Right ventricle myocardium superior (tissue), 1 donor: ENCODE measurements around the gene NUDT22. TPM values are rescaled to one million over a fixed set of nuclear protein-coding genes. Genes with fewer than 3 reads are reported as not detected.

Experiments
- ATAC-seq: fragments of 200-7000 bp; cut with Tn5 transposase; one replicate; pipeline ENCODE4 v1.9.1; 2020; ENCODE audit warnings: mild to moderate bottlenecking; ENCODE audit not compliant: poor library complexity
- DNase-seq: peaks from one replicate; pipeline ENCODE4 v3.0.0-alpha.2; 2020
- intact Hi-C: fragments of 100-400 bp; cut with DNase I; formaldehyde crosslinking; loops from one replicate; pipeline ENCODE4 v1.11.2; 2022
- total RNA-seq: library from RNA; stranded (reverse); fragmentation: NEBNext Ultra II Directional; extraction: Animal tissue kit (Norgen Biotek cat#: 25700); gene quantifications from one replicate; pipeline ENCODE4 v1.2.1, GENCODE V29; 2021
- donor health status: DM: no; HTN: yes; CAD: no; lungs with severe emphysema.

The NUDT22 gene
- total RNA-seq, 1 donor from 2014 or later = 60.8 TPM

DNA sequence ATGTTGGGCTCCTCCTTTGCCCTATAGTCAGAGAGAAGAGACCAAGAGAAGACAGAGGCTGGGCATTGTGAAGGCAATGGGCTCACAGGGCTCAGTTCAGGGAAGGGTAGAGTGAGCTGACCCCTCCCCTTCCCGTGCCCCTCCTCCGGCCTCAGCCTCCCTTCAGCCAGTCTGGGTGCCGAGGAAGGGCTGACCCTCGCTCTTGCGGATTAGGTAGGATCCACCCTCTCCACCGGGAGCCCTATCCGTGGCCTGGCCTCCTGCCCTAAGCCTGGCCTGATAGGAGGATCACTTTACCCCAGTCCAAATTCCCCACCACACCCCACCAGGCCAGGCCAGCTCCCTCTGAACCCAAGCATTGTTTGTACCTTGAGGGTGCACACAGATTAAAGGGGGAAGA, 22.5 kb downstream of the NUDT22 start:
- intact Hi-C loops = no loop called here
- DNase-seq = no peak
- ATAC-seq = no peak

DNA sequence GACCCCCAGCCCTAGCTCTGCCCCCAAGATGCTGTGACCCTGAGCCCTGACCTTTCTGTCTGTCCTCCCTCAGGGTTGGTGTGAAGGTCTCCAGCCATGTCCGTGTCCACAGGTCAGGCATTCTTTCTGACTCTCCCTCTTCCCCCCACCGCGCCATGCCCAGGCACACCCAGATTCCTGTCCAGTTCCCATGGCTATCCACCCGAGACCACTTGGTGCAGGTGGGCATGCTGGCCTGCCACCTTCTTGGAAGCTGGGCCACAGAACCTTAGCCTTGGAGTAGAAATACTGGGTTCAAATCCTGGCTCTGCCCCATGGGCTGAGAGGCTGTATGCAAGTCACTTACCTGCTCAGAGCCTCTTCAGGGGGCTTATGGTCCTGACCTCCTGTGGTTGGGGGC, 23.0 kb downstream of the NUDT22 start:
- intact Hi-C loops = no loop called here
- ATAC-seq = no peak
- DNase-seq = no peak

DNA sequence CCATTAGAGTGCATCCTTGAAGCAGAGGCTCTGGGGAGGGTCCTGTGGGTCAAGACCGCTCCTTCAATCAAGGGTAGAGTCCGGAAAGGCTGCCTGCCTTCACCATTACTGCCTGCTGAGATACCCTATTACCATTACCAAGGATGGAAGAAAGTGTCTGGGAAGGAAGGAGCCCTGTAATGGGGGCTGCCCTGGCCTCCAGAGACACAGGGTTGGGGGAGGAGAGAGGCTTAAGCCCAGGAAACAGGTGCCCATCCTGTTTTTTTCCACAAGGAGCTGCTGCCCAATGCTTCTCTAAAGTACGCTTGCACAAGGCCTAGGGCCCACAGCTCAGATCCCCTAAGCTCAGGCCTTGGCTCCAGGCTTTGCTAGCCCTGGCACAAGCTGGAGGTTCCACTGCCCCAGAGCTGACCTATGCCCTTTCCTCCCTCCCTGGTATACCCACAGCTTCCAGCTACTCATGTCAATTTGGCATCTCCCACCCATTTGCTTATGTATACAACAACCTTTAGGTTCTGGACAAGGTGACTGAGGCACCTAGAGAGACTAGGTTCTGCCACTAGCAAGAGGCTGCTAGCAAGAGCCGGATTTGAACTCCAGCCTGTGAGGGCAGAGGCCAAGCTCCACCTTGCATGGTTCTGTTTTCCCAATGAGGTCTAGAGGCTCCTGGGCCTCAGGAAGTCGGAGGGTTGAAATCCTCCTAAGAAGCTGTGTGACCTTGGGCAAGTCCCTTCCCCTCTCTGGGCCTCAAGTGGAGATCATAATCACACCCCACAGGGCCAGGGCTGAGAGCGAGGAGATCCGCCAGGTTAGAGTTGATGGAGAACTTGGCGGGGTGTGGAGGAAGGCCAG, 23.7 kb downstream of the NUDT22 start:
- DNase-seq (no peak), ATAC-seq (no peak)
- intact Hi-C loops = no loop called here

DNA sequence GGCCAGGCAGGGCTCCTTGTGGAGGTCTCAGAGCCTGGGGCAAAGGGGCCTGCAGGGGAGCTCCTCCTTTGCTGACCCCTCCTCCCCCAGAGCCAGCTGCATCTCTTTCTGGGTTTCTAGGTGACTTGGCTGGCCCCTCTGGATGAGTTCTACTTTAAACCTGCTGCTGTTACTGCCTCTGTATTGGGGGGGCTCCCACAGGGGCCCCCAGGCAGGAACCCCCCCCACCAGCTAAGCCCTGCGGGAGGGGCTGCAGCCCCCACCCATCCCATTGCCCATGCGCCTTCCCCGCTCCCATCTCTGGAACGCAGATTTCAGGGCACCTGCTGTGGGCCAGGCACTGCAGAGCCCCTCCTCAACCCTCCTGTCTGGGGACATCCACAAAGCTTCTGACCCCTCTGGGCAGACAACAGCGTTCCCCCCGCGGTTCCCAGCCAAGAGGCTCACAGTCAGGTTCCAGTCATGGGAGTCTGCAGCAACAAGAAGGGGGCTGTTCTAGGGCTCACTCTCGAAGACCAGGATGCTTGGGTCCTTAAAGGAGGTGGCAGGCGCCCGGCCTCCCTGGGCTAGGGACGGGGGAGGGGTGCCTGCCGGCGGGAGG, 24.4 kb downstream of the NUDT22 start:
- no peak for ATAC-seq

DNA sequence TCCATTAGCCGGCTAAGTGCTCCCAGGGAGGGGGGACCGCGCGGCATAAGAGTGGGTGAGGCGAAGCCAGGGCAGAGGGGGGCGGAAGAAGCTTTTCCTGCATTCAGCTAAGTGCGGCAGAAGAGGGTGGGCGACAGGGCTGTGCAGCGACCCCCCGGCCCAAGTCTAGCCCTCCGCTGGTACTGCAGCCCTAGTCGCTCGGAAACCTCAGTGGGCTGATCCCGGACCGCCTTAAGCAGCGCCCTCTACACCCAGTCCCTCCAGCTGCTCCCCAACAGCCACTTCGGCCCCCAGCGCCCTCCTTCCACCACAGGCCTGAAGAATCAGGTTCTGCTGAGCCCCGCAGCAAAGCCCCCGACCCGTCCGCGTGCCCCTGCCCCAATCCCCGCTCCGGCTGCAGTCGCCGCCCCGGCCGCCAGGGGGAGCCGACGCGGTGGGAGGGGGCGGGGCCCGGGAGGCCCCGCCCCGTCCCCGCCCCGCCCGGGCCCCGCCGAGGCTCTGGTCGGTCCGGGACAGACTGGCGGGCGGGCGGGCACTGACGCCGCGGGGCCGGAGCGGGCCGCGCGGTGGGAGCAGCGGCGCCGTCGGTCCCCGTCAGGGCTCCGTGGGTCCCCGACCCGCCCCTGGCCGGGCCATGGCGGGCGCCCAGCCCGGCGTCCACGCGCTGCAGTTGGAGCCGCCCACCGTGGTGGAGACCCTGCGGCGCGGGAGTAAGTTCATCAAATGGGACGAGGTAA, 25.1 kb downstream of the NUDT22 start, which contains the start of gene PLCB3:
PLCB3 (plus strand) TSS at position 515 of the 737 bp plus-strand sequence; CDS start at position 635, 120 bp downstream.
- DNase-seq (peak; percentile 73), ATAC-seq (peak; percentile 65)
- intact Hi-C loops = no loop called here

More for the DNA sequence above, 24.4 kb downstream of the NUDT22 start:
- intact Hi-C loops = no loop called here
- no peak for DNase-seq

DNA sequence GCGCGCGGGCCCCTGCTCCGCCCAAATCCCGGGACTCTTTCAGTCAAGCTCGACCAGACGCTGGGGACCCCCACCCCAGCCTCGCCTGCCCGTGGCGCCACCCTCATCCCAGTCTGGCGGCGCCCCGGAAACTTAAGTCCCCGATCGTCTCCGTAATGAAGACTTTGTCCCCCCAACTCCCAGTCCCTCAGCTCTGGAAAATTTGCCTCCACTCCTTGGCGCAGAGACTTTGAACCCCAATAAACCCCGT, 25.6 kb downstream of the NUDT22 start:
- DNase-seq (no peak), ATAC-seq (no peak)
- intact Hi-C loops = no loop called here

DNA sequence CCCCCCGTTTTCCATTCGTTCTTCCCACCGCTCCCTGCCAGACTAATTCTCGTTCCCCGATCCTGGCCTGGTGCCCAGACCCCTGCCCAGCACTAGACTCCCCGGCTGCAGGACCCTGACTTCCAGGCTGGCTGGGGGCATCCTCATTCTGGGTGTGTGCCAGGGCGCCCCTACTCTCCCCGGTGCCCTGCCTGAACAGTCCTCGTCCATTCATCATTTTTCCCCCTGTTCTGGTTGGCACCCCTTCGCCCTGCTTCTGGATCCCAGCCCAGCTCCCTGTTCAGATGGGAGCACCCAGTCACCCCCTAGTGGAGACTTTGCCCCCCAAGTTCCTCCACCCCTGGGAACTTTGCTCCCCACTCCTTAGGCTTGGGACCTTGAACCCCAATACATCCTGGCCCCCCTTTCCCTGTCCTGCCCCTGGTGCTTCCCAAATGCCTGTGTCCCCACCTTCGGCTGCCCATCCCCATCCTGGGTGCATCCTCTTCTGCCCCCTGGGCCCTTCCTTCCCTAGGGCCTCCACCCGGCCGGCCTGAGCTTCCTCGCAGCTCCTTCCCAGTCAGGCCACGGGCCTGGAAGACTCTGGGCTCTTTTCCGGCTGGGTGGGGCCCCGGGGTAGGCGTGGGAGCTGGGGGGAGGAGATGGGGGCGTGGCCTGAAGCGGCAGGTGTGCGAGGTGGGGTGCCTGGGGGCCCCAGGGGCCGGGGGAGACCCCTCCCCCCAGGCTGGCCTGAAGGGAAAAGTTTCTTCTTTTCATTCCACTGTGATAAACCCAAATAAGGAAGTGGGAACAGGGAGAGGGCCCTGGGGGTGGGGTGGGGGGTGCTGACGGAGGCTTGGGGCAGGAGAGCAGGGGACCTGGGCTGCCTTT, 26.2 kb downstream of the NUDT22 start:
- DNase-seq = no peak
- ATAC-seq = peak; percentile 5
- intact Hi-C loops = no loop called here

DNA sequence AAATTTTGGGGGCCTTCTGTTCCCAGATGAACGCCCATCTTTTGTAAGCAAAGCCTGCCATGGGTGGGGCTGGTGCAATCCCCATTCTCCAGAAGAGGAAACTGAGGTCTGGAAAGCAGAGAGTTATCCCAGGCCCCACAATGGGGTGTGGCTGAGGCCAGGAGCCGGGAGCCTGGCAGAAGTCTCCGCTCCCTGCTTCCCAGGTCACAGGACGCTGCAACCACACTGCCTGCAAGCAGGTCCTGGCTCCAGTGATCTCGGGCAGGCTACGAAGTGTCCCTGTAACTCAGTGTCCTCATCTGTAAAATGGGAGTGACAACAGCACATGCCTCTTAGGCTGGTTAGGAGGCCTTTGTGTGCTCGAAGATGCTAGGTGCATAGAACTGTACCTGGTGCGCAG, 27.0 kb downstream of the NUDT22 start:
- intact Hi-C loops = no loop called here

DNA sequence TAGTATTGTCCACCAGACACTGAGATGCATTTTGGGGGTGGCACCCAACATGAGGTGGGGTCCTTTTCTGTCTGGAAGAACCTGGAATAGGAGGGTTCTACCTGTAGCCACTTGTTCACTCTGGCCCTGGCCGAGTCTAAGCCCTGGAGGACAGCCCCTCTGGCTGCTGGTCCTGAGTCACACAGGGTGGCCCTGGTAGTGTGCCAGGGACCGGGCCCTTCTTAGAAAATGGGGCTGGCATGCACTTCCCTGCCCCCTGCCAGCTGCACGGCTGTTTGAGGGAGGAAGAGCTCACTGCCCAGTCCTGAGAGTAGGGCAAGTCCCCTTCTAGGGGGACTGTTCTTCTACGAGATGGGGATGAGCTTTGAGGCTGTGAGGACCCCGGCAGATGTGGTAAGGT, 27.4 kb downstream of the NUDT22 start:
- ATAC-seq = no peak
- intact Hi-C loops = no loop called here
- no peak for DNase-seq

More for the DNA sequence above, 27.0 kb downstream of the NUDT22 start:
- ATAC-seq (no peak), DNase-seq (no peak)

DNA sequence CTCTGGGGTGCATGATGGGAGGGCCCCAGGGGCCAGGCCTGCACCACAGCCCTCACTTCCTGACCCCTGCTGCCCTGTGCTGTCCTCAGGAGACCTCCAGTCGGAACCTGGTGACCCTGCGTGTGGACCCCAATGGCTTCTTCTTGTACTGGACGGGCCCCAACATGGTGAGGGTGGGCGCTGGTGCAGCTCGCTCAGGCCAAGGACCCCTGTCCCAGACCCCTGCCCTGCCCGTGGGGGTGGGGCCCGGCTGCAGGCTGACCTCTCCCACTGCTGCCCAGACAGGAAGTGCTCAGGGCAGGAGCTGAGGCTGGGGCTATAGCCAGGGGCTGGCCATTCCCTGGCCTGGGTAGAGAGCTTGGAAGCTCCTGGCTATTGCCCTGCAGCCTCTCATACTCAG, 28.3 kb downstream of the NUDT22 start:
- intact Hi-C loops = no loop called here
- no peak for DNase-seq
- no peak for ATAC-seq

DNA sequence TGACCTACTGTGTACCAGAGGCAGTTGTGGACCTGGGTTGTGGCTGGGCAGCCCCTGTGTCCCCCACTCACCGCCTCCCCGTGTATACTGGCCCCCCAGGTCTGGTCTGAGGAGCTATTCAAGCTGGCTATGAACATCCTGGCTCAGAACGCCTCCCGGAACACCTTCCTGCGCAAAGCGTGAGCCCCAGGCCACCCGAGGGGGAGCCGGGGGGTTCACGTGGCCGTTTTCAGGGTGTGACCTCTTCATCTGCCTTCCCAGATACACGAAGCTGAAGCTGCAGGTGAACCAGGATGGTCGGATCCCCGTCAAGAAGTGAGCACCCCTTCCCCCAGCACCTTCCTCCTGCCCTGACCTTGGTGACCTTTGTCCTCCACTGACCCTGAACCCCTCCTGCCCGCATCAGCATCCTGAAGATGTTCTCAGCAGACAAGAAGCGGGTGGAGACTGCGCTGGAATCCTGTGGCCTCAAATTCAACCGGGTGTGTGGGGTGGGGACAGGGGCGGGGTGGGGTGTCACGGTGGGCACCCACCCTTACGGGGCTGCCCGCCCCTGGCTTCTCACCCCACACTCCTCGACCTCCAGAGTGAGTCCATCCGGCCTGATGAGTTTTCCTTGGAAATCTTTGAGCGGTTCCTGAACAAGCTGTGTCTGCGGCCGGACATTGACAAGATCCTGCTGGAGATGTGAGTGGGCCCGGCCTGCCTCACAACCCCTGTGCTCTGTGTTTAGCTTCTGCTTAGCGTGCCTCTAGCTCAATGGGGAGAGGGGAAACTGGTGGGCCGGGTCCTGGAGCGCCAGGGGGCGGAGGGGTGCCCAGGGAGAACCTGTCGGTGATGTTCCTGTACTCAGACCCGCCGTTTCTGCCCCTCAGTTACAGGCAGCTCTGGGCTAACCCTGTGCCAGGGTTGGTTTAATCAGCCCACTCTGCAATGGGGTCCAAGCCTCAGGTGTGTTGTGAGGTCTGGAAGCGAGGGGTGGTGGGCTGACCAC, 29.4 kb downstream of the NUDT22 start:
- DNase-seq (no peak), ATAC-seq (no peak)
- intact Hi-C loops = no loop called here

DNA sequence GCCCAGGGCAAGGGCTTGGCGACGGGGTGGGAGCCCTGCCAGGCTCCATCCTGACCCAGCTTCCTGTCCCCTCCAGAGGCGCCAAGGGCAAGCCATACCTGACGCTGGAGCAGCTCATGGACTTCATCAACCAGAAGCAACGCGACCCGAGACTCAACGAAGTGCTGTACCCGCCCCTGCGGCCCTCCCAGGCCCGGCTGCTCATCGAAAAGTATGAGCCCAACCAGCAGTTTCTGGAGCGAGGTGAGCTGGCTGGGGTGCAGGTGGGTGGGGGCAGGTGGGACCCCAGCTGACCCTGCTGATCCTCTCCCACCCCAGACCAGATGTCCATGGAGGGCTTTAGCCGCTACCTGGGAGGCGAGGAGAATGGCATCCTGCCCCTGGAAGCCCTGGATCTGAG, 30.2 kb downstream of the NUDT22 start:
- DNase-seq = no peak
- no peak for ATAC-seq
- intact Hi-C loops = no loop called here

DNA sequence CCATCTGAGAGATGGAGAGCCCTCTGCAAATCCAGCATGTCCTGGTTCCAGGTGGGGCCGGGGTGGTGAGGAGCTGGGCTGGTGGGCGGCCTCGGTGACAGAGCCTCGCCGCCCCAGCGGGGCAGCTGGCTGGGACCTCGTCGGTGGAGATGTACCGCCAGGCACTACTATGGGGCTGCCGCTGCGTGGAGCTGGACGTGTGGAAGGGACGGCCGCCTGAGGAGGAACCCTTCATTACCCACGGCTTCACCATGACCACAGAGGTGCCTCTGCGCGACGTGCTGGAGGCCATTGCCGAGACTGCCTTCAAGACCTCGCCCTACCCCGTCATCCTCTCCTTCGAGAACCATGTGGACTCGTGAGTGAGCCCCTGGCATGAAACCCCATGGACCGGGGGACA, 32.3 kb downstream of the NUDT22 start:
- ATAC-seq (no peak), DNase-seq (no peak)
- intact Hi-C loops = no loop called here

DNA sequence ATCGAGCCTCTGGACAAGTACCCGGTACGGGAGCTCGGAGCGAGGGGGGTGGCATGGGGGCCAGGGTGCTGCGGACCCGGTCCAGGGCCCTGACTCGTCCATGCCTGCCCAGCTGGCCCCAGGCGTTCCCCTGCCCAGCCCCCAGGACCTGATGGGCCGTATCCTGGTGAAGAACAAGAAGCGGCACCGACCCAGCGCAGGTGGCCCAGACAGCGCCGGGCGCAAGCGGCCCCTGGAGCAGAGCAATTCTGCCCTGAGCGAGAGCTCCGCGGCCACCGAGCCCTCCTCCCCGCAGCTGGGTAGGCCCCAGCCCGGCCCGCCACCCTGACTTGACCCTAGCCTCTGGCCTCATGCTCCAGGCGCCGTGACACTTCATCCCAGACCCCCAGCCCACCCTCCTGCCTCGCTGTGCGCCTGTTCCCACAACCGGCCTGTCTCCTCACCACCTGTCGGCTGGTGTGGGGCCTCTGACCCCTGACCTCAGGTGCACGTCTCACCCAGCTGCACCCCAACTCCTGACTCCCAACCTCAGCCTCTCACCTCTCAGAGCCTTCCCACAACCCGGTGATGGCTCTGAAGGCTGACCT, 33.0 kb downstream of the NUDT22 start:
- intact Hi-C loops = no loop called here
- no peak for ATAC-seq
- no peak for DNase-seq

DNA sequence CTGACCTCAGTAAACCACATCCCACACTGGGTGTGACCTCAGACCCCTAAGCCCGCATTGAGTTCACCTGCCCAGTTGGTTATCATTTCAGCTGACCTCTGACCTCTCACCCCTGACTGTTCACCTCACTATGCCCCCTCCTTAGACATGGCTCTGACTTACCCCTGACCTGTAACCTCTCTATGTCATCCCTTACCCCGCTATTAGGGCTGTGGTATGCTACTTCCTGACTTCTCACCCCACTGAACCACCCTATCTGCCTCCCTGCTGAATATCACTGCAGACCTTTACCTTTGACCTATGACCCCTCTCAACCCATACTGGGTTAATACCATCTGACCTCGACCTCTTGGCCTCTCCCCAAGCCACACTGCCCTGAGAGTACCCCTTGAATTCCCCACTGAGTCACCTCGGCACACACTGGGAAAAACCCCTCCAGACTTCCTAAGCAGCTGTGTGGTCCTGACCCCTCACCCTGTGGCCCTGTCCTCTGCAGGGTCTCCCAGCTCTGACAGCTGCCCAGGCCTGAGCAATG, 33.5 kb downstream of the NUDT22 start:
- ATAC-seq = no peak
- no peak for DNase-seq
- intact Hi-C loops = no loop called here

DNA sequence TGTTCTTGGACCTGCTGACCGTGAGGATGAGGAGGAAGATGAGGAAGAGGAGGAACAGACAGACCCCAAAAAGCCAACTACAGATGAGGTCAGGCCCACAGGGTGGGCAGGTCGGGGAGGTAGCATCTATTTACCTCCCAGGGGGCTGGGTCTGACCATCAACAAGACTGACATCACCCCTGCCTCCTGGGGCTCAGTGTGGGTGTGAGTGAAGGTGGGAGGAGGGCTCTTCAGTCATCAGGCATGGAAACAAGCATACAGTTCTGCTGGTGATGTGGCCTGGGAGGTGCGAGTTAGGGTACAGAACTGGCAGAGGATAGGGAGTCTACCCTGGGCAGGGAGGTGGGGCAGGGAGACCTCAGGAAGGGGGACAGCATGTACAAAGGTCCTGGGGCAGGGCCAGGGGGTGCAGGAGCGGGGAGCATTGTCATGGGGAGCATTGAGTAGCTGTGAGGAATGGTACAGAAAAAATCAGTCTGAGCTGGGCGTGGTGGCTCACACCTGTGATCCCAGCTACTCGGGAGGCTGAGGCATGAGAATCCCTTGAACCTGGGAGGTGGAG, 34.2 kb downstream of the NUDT22 start:
- no peak for ATAC-seq
- DNase-seq = no peak
- intact Hi-C loops = no loop called here

DNA sequence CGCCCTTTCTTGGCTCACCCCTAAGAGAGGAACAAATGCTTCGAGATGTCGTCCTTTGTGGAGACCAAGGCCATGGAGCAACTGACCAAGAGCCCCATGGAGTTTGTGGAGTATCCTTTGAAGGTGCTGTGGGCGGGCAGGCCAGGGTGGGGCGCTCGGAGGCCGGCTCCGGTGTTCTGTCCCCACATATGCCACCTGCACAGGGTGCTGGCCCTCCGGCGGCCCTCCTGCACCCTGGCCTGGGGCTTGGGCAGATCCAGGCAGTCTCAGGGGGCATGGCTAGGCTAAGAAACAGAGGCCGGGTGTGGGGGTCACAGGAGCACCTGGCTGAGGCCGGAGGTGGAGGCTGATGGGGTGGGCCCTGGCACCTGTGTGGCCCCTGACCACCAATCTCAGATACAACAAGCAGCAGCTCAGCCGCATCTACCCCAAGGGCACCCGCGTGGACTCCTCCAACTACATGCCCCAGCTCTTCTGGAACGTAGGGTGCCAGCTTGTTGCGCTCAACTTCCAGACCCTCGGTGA, 35.5 kb downstream of the NUDT22 start:
- no peak for DNase-seq
- intact Hi-C loops = no loop called here
- no peak for ATAC-seq
